H1 (cell line): ENCODE measurements around the gene FAU.

ENCODE experiments used
- EGR1 ChIP-seq: IDR thresholded peaks from 2 replicates; pipeline ENCODE4 v1.6.1; 2011; ENCODE audit warnings: low read depth, low read length, borderline replicate concordance
- EP300 ChIP-seq, 2 experiments: IDR thresholded peaks; 1 replicate in 1 of 2; 2 replicates in 1 of 2; pipeline ENCODE4 v1.6.1; 2011 to 2012; ENCODE audit warnings: low read depth in 2 of 2, low read length in 2 of 2, mild to moderate bottlenecking in 2 of 2, borderline replicate concordance in 1 of 2, inconsistent platforms in 1 of 2, moderate library complexity in 1 of 2
- EZH2 ChIP-seq: fragments of 200-600 bp; sonication (generic); IDR thresholded peaks from 2 replicates; pipeline ENCODE4 v1.7.1; 2012; ENCODE audit warnings: low read depth, mild to moderate bottlenecking, moderate library complexity, low read length, inconsistent platforms; ENCODE audit not compliant: severe bottlenecking
- JUN ChIP-seq: IDR thresholded peaks from 2 replicates; pipeline ENCODE4 v1.6.1; 2011; ENCODE audit warnings: low read depth, mild to moderate bottlenecking, improper control_type of control experiment, low read length
- POLR2A ChIP-seq, 2 experiments: IDR thresholded peaks; 1 replicate in 1 of 2; 2 replicates in 1 of 2; pipeline ENCODE4 v1.6.1; 2011; ENCODE audit warnings: low read depth in 2 of 2, low read length in 2 of 2, mild to moderate bottlenecking in 2 of 2; ENCODE audit errors: control extremely low read depth in 1 of 2
- POLR2AphosphoS5 ChIP-seq: IDR thresholded peaks from 2 replicates; pipeline ENCODE4 v1.6.1; 2011; ENCODE audit warnings: low read depth, low read length
- RAD21 ChIP-seq, 2 experiments: IDR thresholded peaks in 1 of 2; conservative IDR thresholded peaks in 1 of 2; 2 replicates each; pipeline ENCODE4 v1.6.1; 2011; ENCODE audit warnings: low read depth in 2 of 2, low read length in 2 of 2, improper control_type of control experiment in 1 of 2, inconsistent platforms in 1 of 2, mild to moderate bottlenecking in 1 of 2, moderate library complexity in 1 of 2
- RFX5 ChIP-seq: IDR thresholded peaks from 2 replicates; pipeline ENCODE4 v1.6.1; 2011; ENCODE audit warnings: low read depth, low read length, improper control_type of control experiment, borderline replicate concordance
- TAF1 ChIP-seq: IDR thresholded peaks from 2 replicates; pipeline ENCODE4 v1.6.1; 2011; ENCODE audit warnings: mild to moderate bottlenecking, low read depth, low read length
- TBP ChIP-seq: IDR thresholded peaks from 2 replicates; pipeline ENCODE4 v1.6.1; 2011; ENCODE audit warnings: low read depth, low read length, improper control_type of control experiment
- TEAD4 ChIP-seq: IDR thresholded peaks from 2 replicates; pipeline ENCODE4 v1.6.1; 2012; ENCODE audit warnings: low read depth, low read length, inconsistent platforms, mixed read lengths
- ZNF274 ChIP-seq: IDR thresholded peaks from 2 replicates; pipeline ENCODE4 v1.7.0; 2012; ENCODE audit warnings: low read length, borderline replicate concordance; ENCODE audit errors: extremely low read depth
- TF ChIP-seq, protein P1 (sequence below), 3 experiments: IDR thresholded peaks; 1 replicate in 2 of 3; 2 replicates in 1 of 3; pipeline versions ENCODE4 v1.5.1 to v1.6.1; 2011; ENCODE audit warnings: low read length in 3 of 3, mild to moderate bottlenecking in 3 of 3, inconsistent platforms in 2 of 3, low read depth in 1 of 3, moderate library complexity in 1 of 3; ENCODE audit not compliant: insufficient read depth in 1 of 3; ENCODE audit errors: control extremely low read depth in 1 of 3

DNA sequence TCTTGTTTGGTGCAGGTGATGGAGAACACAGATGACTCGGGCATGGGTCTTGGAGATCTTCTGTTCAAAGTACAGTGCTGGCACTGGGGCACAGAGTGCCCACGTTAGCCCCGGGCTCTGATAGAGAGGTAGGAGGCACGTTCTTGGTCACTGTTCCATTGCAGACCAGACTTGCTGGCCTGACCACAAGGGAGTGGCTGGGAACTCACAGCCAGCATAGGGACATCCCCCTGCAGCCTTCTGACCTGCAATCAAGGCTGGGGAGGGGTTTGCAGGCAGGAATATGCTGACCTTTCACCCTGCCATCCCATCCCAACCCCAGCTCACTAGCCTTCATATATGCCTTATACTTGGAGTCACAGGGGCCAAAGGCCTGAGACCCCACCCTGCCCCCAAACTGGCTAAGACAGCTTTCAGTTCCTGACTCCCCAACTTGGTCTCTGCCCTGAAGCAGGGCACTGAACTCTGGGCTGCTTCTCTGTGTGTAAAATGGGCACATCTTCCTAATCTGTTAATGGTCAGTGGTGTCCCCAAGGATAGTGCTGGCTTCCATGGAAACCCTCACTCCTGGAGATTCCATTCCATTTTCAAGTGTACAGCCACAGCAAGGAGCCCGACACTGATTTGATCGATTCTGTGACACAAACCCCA is 4.8 kb upstream of the FAU start:
- TF ChIP-seq EZH2 (no peak), TBP (no peak), POLR2A (IDR thresholded peaks at IDR 0.05; ENCODE audit: control extremely low read depth in 1 of 2, low read depth in 2 of 2, low read length in 2 of 2) (no peak; a peak in 1 of 3 replicates), ZNF274 (no peak), JUN (no peak), POLR2AphosphoS5 (no peak), TAF1 (no peak), EP300 (IDR thresholded peaks at IDR 0.05; ENCODE audit: borderline replicate concordance in 1 of 2, low read depth in 2 of 2, low read length in 2 of 2) (no peak), RFX5 (no peak), EGR1 (no peak), TEAD4 (no peak), RAD21 (IDR thresholded peaks at IDR 0.05 in 1 of 2, conservative IDR thresholded peaks at IDR 0.05 in 1 of 2; ENCODE audit: low read depth in 2 of 2, low read length in 2 of 2) (no peak)
- TF ChIP-seq, protein P1, sequence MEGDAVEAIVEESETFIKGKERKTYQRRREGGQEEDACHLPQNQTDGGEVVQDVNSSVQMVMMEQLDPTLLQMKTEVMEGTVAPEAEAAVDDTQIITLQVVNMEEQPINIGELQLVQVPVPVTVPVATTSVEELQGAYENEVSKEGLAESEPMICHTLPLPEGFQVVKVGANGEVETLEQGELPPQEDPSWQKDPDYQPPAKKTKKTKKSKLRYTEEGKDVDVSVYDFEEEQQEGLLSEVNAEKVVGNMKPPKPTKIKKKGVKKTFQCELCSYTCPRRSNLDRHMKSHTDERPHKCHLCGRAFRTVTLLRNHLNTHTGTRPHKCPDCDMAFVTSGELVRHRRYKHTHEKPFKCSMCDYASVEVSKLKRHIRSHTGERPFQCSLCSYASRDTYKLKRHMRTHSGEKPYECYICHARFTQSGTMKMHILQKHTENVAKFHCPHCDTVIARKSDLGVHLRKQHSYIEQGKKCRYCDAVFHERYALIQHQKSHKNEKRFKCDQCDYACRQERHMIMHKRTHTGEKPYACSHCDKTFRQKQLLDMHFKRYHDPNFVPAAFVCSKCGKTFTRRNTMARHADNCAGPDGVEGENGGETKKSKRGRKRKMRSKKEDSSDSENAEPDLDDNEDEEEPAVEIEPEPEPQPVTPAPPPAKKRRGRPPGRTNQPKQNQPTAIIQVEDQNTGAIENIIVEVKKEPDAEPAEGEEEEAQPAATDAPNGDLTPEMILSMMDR (IDR thresholded peaks at IDR 0.05; ENCODE audit: control extremely low read depth in 1 of 3, insufficient read depth in 1 of 3, low read depth in 1 of 3, low read length in 3 of 3) = no peak
